Hematopoietic multipotent progenitor cell (in vitro differentiated cells): ENCODE measurements around the gene SPACA5B. TPM values are rescaled to one million over a fixed set of nuclear protein-coding genes. Genes with fewer than 3 reads are reported as not detected.
"Not testable (repeated sequence)": the region's sequence is repeated elsewhere in the genome, so short reads cannot be mapped to it uniquely, and the experiment has no call there.

ENCODE experiments used
- DNase-seq, 3 donors: peaks; one replicate each; pipeline ENCODE4 v3.0.0-alpha.2; 2011 to 2015; ENCODE audit warnings: low read depth in 2 of 3, low spot score in 2 of 3
- total RNA-seq: library from RNA; depleted of rRNA; stranded (reverse); fragments of >200 nt; gene quantifications from one replicate; pipeline ENCODE4 v1.2.3, GENCODE V29; 2012

Gene SPACA5B
- total RNA-seq, result not detected

DNA sequence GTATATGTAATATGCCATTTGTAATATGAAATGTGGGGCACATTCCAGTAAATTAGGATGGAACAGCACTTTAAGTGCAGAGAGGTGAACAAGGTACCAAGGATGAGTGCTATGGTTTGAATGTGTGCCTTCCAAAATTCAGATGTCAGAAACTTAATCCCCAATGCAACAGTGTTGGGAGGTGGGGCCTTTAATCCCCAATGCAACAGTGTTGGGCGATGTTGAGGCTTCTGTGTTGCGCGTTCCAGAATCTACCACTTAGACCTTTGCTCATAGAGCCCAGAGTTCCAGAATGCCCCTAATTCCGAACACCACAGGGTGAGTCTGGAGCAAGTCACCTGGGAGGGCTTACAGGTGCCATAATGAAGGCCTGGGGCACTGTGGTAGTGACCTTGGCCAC is at the start of gene SPACA5B:
Gene SPACA5B, plus strand, starts transcription at position 301 of the 400 bp plus-strand sequence. Its CDS starts 62 bp downstream, at position 363.
- not testable (repeated sequence) for DNase-seq

DNA sequence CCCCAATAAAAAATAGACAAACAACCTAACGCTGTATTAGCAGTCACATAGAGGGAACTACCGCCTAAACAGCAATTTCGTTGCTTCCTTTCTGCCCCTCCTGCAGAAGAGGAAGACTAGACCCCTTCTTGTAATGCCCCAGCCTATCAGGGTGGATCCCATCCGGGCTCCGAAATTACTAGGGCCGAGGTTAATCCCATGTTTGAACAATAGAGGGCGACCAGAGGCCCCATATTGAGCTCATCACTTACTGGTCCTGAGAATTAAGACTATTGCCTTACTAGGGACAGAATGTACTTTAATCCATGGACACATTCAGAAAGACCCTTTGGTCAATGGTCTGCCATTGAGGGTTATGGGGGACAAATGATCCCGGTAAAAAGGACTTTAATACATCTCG is 47.2 kb upstream of the SPACA5B start:
- peak; percentile 9 to 74 (median 49) for DNase-seq

DNA sequence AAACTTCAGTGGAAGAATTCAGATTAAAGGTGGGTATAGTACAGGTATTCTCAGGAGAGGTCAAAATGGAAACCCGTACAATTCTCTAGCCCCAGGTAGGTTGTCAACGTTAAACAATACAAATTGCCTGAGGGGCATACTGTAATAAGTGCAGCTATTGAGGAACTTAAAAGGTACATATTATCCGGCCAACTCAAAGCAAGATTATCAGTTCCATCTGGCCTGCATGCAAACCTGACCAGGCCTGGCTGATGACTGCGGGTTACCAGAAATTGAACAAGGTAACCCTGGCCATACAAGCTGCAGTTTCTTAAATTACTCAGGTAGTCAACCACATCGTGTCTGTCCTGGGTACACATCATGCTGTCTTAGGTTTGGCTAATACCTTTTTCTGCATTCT is 46.7 kb upstream of the SPACA5B start:
- no peak for DNase-seq

DNA sequence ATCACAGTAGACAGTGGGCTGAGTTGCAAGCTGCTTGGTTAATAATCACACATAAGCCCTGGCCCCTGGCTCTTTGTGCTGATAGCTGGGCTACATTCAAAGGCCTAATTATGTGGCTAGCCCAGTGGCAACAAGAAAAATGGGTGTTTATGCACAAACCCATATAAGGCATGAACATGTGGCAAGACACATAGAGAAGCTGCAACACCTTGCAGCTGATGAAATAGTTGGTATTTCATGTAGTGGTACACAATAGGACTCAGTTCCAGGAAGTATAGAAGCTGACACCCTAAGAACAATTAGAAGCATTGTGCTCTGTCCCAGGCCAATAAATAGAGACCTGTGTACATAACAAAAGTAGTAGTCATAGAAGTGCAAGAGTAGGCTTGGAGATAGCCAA is 44.3 kb upstream of the SPACA5B start:
- no peak for DNase-seq

DNA sequence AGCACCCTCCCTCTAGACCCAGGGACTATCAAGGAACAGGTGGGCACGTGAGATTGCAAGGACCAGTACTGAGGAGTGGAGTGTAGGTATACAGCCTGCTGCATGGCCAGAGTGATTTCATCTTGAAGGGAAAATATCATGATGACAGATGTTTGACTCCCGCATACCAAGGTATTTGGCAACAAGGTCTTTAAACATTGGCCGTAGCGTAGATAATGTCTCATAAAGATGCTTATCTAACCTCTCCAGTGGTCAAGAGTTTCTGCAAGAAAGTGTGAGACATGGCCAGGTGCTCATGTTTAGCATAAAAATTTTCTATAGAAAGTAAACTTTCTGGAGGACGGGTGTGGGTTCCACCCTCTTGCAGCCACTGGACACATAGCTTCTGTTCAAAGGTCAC is 40.3 kb upstream of the SPACA5B start:
- no peak for DNase-seq

DNA sequence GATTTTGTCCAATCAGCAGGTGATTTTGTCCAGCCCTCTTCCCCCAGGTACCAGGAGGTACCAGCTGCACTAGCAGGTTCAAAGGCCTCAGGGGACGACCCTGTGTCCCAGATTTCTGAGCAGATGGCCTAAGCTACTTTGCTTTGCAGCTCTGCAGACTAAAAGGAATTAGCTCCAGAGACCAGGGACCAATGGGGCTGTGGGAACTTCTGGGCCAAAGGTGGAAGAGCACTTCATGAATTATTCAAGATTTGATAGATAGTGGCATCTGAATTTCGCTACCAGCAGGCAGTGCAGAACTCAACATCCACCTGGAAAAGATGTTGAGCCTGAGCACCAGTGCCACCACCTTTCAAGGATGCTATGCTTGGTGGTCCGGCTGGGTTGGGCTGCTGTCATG is 37.9 kb upstream of the SPACA5B start:
- not testable (repeated sequence) for DNase-seq

DNA sequence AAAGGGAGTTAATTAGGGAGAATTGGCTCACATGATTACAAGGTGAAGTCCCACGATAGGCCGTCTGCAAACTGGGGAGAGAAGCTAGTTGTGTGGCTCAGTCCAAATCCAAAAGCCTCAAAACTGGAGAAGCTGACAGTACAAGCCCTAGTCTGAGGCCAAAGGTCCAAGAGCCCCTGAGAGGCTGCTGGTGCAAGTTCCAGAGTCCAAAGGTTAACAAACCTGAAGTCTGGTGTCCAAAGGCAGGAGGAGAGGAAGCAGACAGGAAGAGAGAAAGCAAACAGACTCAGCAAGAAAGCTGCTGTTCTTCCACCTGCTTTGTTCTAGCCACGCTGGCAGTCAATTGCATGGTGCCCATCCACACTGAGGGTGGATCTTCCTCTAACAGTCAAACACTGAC is 29.0 kb upstream of the SPACA5B start:
- DNase-seq, result no peak

DNA sequence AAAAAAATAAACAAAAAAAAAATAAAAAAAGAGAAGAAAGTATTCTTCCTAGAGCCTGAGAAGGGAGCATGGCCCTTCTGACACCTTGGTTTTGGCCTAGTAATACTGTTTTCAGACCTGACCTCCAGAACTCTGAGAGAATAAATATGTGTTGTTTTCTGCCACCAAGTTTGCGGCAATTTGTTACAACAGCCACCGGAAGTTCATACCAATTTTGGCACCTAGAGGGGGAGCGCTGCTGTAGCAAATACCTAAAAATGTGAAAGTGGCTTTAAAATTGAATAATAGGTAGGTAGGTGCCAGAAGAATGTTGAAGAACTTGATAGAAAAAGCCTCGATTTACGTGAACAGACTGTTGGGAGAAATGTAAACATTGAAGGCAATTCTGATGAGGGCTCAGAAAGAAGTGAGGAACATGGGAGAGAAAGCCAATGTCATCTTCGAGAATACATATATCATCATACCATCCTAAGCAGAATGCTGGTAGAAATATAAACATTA is 27.5 kb upstream of the SPACA5B start:
- no peak for DNase-seq

DNA sequence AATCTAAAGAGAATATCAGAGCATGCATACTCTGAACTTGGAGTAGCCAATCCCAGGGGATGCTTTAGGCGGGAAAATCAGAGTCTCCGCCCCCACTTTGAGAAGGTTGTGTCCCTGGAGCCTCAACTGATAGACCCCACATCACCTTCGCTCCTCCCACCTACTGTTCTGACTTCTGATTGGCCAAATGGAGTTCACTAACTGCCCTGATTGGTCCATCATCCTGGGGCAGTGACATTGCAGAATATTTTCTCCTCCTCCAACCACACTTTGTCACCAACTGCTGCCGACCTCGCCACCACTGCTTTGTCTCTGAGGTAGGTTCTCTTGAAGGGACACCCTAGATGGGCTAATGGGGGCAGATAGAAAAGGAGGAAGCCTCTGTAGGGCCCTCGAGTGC is 22.7 kb upstream of the SPACA5B start:
- no peak for DNase-seq

DNA sequence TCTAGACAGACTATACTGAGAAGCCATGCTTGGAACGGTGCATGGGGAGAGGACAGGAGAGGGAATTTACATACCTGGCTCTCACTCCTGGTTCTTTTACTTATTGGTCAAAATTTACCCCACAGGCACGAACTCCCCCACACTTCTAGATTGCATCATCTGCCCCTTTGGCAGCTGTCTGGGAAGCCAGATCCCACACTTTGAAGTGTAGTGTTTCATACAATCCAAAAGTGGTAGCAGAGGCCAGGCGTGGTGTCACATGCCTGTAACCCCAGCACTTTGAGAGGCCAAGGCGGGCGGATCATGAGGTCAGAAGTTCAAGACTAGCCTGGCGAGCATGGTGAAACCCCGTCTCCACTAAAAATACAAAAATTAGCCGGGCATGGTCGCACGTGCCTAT is 5.1 kb upstream of the SPACA5B start:
- not testable (repeated sequence) for DNase-seq

DNA sequence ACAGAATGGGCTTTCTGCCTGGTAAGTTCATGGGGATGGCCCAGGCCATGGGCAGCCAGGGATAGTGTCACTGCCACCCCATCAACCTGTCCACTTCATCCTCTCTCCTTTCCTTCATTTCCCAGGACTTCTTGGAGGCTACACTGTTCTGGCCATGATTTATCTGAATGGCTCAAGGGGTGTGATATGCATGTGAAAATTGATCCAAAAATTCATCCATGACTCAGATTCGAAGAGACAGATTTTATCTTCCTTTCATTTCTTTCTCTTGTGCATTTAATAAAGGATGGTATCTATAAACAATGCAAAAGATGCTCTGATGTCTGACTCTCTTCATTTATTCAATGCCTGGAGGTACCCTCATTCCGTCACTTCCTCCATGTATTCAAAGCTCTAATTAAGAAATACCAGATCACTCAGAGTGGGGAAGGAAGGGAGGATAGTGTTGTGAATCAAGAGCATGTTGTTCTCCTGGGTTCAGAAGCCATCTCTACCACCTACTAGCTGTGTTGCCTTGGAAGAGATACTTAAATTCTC is 1.9 kb downstream of the SPACA5B start:
- DNase-seq, result not testable (repeated sequence)

DNA sequence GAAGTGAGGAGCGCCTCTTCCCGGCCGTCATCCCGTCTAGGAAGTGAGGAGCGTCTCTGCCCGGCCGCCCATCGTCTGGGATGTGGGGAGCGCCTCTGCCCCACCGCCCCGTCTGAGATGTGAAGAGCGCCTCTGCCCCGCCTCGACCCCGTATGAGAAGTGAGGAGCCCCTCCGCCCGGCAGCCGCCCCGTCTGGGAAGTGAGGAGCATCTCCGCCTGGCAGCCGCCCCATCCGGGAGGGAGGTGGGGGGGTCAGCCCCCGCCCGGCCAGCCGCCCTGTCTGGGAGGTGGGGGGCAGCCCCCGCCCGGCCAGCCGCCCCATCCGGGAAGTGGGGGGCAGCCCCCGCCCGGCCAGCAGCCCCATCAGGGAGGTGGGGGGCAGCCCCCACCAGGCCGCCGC is 8.7 kb downstream of the SPACA5B start:
- DNase-seq, result not testable (repeated sequence)

DNA sequence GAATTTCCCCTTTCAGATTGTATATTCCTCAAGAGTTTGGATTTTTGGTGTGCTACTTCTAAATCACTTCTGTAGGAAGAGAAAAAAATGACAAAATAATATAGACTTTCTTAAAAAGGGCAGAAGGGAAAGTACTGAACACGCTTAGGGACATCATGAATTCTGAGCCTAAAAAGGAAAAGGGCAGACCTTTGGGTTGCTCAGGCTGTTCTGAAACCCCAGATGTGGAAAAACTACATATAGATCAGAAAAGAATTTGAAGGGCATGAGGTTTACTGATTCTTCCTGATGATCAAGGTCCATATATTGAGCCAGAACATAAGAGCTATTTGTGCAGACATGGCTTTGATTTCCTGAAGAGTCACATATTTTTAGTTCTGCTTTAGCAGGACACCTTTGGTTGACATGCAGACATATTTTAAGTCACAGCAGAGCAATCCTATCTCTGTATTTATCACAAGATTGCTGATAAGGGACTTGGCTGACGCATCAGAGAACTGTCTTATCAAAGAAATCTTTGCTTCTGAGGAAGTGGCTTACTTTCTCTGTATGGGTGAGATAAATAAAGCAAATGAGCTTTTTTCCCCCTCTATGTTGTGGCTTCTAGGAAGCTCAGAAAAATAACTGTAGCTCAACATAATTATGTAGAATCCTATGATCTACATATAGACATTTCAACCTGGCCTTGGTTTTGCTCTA is 11.5 kb downstream of the SPACA5B start:
- DNase-seq, result not testable (repeated sequence)

DNA sequence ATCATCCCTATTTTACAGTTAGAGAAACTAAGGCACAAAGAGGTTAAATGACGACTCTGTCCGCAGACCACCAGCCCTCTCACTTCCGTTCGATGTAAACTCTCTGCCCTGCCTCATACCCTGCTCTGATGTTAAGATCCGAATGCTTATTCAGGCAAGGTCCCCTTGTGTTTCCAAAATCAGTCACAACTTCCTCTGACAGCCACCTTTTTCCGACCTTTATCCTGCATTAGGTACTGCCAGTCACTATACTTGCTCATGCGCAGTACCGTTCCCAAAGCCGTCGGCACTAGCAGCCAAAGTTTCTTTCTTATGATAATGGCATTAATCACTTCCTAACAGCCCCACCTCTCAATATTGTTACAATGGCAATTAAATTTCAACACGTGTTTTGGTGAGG is 12.3 kb downstream of the SPACA5B start:
- DNase-seq, result not testable (repeated sequence)

DNA sequence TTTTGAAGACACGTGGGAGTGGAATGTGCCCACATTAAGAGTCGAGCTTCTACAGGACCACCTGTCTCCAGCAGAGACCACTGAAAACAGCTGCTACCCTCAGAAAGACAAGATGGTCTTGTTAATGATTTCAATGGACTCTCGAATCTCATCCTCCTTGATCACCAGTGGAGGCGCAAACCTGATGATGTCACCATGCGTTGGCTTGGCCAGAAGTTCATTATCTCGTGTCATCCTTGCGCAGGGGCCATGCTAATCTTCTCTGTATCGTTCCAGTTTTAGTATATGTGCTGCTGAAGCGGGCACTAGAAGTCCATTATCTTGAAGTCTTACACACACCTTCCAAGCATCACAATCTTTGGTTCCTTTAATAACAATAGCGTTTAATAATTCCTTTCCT is 23.3 kb downstream of the SPACA5B start:
- DNase-seq, result no peak

DNA sequence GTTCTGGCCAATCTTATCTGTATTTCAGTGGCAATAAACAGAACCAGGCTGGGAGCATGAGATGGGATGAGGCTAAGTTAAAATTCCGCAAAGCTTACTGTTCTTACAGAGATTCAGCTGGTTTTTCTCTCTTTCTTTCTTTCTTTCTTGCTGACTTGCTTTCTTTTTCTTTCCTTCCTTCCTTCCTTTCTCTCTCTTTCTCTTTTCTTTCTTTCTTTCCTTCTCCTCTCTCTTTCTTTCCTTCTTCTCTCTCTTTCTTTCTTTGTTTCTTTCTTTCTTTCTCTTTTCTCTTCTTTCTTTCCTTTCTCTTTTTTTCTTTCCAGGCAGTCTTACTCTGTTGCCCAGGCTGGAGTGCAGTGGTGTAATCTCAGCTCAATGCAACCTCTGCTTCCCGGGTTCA is 24.4 kb downstream of the SPACA5B start:
- no peak for DNase-seq

DNA sequence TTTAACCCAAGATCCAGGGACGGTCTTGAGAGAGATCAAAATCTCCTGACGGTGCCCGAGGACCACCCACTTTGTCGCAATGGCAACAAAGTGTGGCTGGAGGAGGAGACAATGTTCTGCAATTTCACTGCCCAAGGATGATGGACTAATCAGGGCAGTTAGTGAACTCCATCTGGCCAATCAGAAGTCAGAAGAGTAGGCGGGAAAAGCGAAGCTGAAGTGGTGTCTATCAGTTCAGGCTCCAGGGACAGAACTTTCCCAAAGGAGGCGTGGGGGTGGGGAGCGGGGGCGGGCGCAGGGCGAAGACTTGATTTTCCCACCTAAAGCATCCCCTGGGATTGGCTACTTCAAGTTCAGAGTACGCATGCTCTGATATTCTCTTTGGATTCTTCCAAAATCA is 25.6 kb downstream of the SPACA5B start:
- DNase-seq, result no peak

DNA sequence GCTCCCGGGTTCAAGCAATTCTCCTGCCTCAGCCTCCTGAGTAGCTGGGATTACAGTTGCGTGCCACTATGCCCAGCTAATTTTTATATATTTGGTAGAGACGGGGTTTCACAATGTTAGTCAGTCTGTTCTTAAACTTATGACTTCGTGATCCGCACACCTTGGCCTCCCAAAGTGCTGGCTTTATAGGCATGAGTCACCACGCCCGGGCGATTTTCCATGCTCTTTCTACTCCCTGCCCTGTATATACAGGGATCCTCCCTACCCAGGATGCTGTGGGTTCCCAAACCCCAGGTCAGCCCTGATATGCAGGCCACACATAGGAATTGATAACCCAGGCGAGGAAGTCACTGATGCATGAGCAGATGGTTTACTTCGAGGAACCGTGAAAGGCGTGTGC is 34.8 kb downstream of the SPACA5B start:
- no peak for DNase-seq

DNA sequence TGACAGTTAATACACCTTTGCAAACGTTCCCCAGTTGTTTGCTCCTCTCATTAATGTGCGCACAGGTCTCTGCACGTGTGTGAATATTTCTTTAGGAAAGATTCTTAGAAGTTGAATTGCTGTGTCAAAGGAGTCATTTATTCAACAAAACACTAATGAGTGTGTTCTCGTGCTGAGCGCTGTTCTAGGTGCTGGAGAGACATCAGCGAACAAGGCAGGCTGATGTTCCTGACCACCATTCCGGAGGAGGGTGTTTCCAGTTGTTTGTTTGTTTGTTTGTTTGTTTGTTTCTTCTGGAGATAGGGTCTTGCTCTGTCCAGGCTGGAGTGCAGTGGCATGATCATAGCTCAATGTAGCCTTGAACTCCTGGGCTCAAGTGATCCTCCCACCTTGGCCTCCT is 35.9 kb downstream of the SPACA5B start:
- DNase-seq, result not testable (repeated sequence)

DNA sequence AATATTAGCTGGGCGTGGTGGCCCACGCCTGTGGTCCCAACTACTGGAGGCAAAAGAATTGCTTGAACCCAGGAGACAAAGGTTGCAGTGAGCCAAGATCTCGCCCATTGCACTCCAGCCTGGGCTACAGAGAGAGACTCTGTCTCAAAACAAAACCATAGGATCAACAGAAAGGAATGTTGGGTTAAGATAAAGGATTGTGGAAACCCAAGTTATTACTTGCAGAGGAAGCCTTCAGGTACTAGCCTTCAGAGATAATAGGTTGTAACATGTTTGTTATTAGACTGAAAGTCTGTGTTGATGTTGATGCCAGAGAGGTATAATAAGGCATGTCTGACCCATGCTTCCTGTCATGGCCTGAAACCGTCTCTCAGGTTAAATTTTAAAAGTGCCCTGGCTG is 49.3 kb downstream of the SPACA5B start:
- DNase-seq, result no peak

DNA sequence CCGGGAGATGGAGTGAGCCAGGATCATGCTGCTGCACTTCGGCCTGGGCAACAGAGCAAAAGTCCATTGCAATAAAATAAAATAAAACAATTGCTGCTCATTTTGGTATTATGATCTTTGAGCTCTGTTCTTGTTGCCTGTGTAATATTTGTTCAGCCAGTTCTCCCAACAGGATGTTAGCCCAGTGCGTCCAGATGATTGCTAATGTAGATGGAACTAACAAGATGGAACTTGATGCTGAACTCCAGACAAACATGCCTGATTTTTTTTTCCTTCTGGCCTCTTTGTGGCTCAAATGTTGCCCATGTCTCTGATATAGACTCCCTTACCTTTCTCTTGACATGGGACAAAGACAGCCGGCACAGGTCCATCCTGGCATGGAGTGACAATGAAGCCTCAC is 50.4 kb downstream of the SPACA5B start:
- no peak for DNase-seq

DNA sequence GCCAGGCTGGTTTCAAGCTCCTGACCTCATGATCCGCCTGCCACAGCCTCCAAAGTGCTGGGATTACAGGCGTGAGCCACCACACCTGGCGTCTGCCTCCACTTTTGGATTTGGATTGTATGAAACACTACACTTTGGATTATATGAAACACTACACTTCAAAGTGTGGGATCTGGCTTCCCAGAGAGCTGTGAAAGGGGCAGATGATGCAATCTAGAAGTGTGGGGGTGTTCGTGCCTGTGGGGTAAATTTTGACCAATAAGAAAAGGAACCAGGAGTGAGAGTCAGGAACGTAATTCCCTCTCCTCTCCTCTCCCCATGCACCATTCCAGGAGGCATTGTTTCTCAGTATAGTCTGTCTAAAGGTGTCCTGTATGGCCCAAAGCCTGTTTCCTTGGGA is 51.5 kb downstream of the SPACA5B start:
- not testable (repeated sequence) for DNase-seq
